ENCODE results near the gene IQCM.

DNA sequence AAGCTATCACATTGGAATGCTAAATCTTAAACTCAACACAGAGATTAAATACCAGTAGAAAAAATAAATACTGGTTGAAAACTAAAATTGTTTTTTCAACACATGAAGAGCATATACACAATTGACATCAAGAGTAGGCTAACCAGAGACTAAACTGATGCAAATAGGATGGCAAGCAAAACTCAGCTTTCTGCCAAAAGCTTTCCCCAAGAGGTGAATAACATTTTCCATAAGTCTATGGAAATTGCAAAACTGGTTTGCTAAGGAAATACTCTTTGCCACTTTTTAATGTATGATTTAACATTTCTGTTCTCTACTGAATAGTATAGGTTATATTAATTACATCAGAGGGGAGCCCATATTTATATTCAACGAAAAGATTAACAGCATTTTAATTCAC is 23.8 kb downstream of the IQCM start:
- TF ChIP-seq, protein P1, sequence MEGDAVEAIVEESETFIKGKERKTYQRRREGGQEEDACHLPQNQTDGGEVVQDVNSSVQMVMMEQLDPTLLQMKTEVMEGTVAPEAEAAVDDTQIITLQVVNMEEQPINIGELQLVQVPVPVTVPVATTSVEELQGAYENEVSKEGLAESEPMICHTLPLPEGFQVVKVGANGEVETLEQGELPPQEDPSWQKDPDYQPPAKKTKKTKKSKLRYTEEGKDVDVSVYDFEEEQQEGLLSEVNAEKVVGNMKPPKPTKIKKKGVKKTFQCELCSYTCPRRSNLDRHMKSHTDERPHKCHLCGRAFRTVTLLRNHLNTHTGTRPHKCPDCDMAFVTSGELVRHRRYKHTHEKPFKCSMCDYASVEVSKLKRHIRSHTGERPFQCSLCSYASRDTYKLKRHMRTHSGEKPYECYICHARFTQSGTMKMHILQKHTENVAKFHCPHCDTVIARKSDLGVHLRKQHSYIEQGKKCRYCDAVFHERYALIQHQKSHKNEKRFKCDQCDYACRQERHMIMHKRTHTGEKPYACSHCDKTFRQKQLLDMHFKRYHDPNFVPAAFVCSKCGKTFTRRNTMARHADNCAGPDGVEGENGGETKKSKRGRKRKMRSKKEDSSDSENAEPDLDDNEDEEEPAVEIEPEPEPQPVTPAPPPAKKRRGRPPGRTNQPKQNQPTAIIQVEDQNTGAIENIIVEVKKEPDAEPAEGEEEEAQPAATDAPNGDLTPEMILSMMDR (IDR thresholded peaks at IDR 0.05): no peak
- TF ChIP-seq POLR2A (IDR thresholded peaks at IDR 0.05): no peak
